ENCODE data around the gene BMAL1.

BMAL1 gene

DNA sequence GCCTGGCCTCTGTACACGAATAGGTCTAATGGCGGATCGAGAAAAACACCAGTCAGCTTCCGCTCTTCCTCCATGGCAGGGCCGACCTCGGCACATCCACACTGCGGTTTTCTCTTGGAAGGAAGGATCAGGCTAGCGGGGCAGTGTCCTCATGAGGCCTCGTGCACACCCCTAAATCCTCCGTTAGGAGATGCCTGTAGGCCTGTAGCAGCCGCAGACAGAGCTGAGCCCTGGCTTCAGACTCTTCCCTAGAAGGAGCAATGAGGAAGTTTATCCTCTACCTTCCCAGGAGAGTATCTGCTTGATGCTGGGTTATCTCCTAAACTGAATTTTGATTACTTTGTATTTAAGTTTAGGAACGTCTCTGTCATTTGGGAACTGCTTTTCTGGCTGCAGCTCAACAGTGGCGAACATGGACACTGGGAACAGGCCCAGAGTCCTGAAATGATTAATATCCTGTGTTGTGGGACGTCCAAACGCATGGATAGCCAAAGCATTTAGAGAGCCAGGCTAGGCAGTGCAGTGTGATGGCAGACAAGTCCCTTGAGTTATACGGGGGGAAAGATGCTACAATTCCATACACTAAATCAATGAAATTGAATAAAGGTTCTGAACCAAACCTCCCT, 16.5 kb upstream of the BMAL1 start:
- FAIRE-seq (no peak), DNase-seq (ENCODE audit: insufficient read length, low spot score) (no peak)
- no peak for TF ChIP-seq CTCF (IDR thresholded peaks at IDR 0.05; ENCODE audit: insufficient read depth, missing control alignments)

DNA sequence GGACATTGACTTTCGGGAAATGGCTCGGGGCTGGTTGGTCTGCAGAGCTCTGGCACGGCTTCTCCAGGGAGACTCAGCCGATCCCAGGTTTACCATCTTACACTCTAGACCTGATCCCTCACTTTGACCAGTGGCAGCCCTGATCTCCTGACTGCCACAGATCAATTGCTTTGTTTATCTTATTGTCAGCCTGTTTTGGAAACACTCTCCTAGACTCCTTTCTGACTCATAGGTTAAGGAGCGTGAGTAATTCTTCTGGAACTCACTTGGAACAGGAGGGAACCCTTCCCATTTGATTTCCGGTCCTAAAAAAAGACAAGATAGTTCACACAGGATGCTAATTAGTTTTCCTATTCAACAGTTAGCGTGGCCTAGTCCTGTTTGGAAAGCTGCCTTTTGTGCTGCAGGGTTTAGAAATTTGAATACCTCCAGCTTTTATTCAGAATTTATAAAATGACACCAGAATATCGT, 16.0 kb upstream of the BMAL1 start:
- no peak for FAIRE-seq
- no peak for DNase-seq (ENCODE audit: insufficient read length, low spot score)
- no peak for TF ChIP-seq CTCF (IDR thresholded peaks at IDR 0.05; ENCODE audit: insufficient read depth, missing control alignments)

DNA sequence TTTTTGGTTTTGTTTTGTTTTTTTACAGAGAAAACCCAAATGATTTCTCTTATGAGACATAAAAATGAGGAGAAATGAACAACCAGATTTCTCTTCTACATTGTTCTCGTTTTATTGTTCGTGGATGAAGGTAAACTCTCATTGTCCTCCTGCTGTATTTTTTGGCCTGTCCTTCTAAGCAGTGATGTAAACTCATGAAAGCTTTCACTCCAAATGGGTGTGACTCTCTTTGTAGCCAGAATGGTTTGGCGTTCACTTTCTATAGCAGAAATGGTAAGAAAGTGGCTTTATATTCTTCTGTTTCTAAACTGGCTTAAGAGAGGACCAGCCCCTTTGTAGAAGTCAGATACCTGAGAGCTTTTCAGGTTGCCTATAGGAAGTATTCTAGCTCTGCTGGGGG, 15.5 kb upstream of the BMAL1 start:
- DNase-seq (ENCODE audit: insufficient read length, low spot score) = no peak
- no peak for TF ChIP-seq CTCF (IDR thresholded peaks at IDR 0.05; ENCODE audit: insufficient read depth, missing control alignments)
- FAIRE-seq = no peak

GRCh38 chr11:13268791-13269190, 8.8 kb upstream of the BMAL1 start:
- DNase-seq (ENCODE audit: insufficient read length, low spot score) = no peak
- no peak for FAIRE-seq
- TF ChIP-seq CTCF (IDR thresholded peaks at IDR 0.05; ENCODE audit: insufficient read depth, missing control alignments) = no peak

DNA sequence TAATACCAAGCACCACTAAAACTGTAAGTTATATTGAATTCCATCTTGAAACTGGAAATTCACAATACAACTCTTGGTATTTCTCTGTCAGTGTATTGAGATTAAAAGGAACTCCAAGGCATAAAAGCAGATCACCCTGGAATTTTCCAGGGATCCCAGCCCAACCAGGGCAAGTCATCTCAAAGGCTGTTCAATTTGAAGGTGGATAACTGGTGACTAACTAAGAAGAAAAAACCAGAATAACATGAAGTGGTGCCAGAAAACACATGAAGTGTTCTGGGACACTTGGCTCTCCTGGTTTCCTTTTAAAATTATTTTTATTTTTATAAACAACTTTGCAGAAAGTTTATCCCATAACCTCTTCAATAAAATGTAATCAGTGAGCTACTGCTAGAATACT, 7.8 kb upstream of the BMAL1 start:
- FAIRE-seq = no peak
- TF ChIP-seq CTCF (IDR thresholded peaks at IDR 0.05; ENCODE audit: insufficient read depth, missing control alignments) = no peak
- no peak for DNase-seq (ENCODE audit: insufficient read length, low spot score)

- DNase-seq (ENCODE audit: insufficient read length, low spot score) (no peak), FAIRE-seq (no peak)
- no peak for TF ChIP-seq CTCF (IDR thresholded peaks at IDR 0.05; ENCODE audit: insufficient read depth, missing control alignments)
Observed at GRCh38 chr11:13271060-13271693, 6.4 kb upstream of the BMAL1 start.

- DNase-seq (ENCODE audit: insufficient read length, low spot score) (no peak), FAIRE-seq (no peak)
- no peak for TF ChIP-seq CTCF (IDR thresholded peaks at IDR 0.05; ENCODE audit: insufficient read depth, missing control alignments)
Observed at GRCh38 chr11:13276454-13276831, 1.1 kb upstream of the BMAL1 start.

Data from D721Med (cell line).